ENCODE data around the gene NME1. TPM values are rescaled to one million over a fixed set of nuclear protein-coding genes. Genes with fewer than 3 reads are reported as not detected.
A peak's percentile ranks its signal among the peaks of the same experiment; 100 is the strongest.

NME1 gene
- polyA plus RNA-seq, 1 donor from 2014 or later, result 68.4 TPM

DNA sequence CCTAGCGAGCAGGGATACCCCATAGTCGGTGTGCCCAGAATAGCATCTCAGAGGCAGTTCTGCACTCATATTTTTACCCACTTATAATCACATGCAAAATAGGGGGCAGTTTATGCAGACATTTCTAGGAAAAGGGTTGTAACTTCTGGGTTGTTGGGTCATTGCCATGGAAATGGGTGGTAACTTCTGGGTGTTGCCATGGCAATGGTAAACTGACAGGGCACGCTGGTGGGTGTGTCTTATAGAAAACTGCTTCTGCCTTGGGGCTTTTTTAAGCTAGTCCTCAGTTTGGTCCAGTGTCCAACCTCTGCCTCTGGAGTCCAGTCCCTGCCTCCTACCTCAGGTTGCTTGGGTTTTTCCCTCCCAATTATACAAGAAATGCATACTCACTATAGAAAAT lies 25.3 kb upstream of the NME1 start:
- Mint-ChIP-seq H3K4me3 (peak overlapping the region in 1 of 4 donors; percentile 4), H3K27ac (no peak overlapping the region), H3K4me1 (no peaks in the 10 kb centered on the region), H3K36me3 (no peaks in the 10 kb centered on the region), H3K9me3 (no peaks in the 10 kb centered on the region), H3K27me3 (no peaks in the 10 kb centered on the region)

DNA sequence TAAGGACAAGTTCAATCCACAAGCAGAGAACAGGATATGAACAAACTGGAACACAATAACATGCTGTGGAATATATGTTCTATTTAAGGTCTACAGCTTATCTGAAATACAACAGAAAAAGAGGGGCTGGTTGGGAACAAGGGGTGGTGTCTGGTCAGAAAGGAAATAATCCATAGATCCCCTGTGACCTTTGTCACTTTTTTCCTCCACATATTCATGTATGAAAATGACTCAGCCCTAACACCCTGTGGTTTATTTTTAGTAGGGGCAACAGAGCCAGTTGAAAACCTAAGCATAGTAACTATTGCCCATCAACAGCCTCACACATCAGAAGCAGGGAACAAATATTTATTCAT lies 20.4 kb upstream of the NME1 start:
- Mint-ChIP-seq H3K4me3 (no peak overlapping the region), H3K9me3 (peaks cover 0 to 3% (median 2%) of the 10 kb centered on the region in 3 donors), H3K27me3 (peaks cover 4% of the 10 kb centered on the region), H3K36me3 (peaks cover 2% of the 10 kb centered on the region), H3K4me1 (no peaks in the 10 kb centered on the region), H3K27ac (no peak overlapping the region)

DNA sequence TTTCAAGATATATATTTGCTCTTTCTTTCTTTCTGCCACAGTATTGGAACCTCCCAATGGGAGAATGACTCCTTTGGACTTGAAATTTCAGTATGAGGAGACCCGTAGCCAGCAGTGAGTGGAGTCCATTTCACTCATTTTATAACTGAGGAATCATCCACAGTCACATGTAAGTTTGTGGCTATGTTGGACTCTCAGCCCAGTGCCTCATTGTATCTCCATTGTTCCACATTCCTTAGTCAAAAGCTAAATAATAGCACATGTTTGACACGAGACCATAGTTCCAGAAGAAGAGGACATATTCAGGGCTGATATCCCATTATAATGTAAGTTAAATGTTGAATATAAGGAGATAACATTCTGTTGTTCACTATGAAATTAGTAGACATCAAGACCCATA lies 20.0 kb upstream of the NME1 start:
- Mint-ChIP-seq H3K27ac (no peak overlapping the region), H3K4me3 (no peak overlapping the region), H3K4me1 (no peaks in the 10 kb centered on the region), H3K27me3 (peaks cover 4% of the 10 kb centered on the region), H3K9me3 (peaks cover 0 to 3% (median 2%) of the 10 kb centered on the region in 3 donors), H3K36me3 (peaks cover 2% of the 10 kb centered on the region)

DNA sequence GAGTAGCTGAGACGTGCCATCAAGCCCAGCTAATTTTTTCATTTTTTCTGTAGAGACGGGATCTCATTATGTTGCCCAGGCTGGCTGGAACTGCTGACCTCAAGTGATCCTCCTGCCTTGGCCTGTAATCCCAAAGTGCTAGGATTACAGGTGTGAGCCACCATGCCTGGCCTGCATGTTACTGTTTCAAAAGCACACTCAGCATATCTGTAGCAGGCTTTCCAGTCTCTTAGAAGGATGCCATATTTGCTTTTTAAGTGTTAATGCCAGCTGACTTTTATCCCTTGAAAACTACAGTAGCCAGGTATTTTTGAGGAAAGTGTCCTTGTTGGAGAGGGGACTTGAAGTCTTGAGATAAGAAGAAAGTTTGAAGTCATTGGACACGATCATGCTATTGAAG lies 17.4 kb upstream of the NME1 start:
- no peak overlapping the region for H3K27ac Mint-ChIP-seq
- no peaks in the 10 kb centered on the region for H3K4me1 Mint-ChIP-seq
- peak overlapping the region in 1 of 4 donors; percentile 74 for H3K4me3 Mint-ChIP-seq
- H3K36me3 Mint-ChIP-seq, result peaks cover 2% of the 10 kb centered on the region
- peaks cover 4% of the 10 kb centered on the region for H3K27me3 Mint-ChIP-seq
- peaks cover 0 to 3% (median 2%) of the 10 kb centered on the region in 3 donors for H3K9me3 Mint-ChIP-seq

DNA sequence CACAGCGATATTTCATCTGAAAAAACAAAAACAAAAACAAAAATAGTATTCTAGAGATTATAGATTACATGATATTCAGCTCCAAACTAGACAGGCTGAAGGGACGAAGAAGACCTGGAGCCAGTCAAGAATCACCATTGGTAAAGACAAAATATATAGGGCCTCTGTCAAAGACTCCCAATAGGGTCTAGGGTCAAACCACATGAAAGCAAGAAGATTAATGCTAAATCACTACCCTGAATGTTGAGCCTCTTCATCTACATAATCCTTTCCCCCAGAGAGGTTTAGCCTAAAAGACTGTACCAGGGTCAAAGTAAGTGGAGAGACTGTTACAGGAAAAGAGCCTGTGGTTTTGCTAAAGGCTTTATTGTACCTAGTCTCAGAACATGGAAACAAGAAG lies 10.8 kb upstream of the NME1 start:
- no peak overlapping the region for H3K27ac Mint-ChIP-seq

DNA sequence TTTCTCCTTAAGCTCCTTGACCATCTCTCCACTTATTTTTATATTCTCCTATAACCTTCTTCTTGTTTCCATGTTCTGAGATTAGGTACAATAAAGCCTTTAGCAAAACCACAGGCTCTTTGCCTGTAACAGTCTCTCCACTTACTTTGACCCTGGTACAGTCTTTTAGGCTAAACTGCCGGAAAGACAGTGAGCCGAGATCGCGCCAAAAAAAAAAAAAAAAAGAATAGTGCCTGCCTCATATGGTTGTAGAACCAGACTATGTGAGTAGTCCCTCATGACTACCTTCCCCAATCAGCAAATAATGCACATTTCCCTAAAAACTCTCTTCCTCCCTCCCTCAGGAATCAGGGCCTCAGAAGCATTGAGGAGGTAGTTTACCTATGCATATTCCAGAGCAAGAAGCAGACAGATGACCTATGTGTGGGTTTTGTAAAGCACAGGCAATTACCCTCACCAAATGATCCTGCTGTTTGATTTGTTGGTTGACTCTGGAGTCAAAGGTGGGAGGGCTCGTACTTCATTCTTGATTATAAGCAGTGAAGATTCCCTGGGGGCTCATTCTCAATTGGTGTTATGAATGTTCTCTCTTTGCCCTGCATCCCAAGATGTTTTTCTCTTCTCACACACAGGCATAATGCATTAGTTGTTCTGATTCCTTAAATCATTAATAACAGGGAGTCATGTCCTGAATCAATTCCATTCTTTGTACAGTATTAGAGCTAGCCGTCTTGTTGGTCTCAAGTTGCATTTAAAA lies 8.9 kb upstream of the NME1 start:
- Mint-ChIP-seq H3K9me3 (no peaks in the 10 kb centered on the region), H3K4me1 (peaks cover 0 to 2% (median 0%) of the 10 kb centered on the region in 3 donors), H3K4me3 (no peak overlapping the region), H3K27me3 (no peaks in the 10 kb centered on the region), H3K36me3 (peaks cover 2% of the 10 kb centered on the region), H3K27ac (no peak overlapping the region)

More for the DNA sequence above, 10.8 kb upstream of the NME1 start:
- Mint-ChIP-seq H3K4me3 (peak overlapping the region in 1 of 4 donors; percentile 23), H3K4me1 (peaks cover 0 to 2% (median 0%) of the 10 kb centered on the region in 3 donors), H3K27me3 (no peaks in the 10 kb centered on the region), H3K36me3 (peaks cover 2% of the 10 kb centered on the region), H3K9me3 (peaks cover 0 to 1% (median 0%) of the 10 kb centered on the region in 3 donors)

- H3K9me3 Mint-ChIP-seq, result peaks cover 0 to 2% (median 0%) of the 10 kb centered on the region in 3 donors
- no peak overlapping the region for H3K4me3 Mint-ChIP-seq
Observed at GRCh38 chr17:51147650-51148049, 5.7 kb upstream of the NME1 start.

DNA sequence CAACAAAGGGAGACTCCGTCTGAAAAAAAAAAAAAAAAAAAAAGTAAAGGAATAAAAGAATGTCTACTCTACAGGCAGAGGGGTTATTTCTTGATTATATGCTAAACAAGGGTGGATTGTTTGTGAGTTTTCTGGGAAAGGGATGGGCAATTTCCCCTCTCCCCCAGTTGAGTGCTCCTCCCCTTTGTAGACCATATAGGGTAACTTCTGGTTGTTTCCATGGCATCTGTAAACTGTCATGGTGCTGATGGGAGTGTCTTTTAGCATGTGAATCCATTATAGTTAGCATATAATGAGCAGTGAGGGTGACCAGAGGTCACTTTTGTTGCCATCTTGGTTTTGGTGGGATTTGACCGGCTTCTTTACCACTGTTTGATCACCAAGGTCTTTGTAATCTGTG lies 4.2 kb upstream of the NME1 start:
- H3K4me1 Mint-ChIP-seq, result peaks cover 0 to 4% (median 0%) of the 10 kb centered on the region in 3 donors

More at GRCh38 chr17:51147650-51148049, 5.7 kb upstream of the NME1 start:
- no peak overlapping the region for H3K27ac Mint-ChIP-seq
- no peaks in the 10 kb centered on the region for H3K27me3 Mint-ChIP-seq
- H3K36me3 Mint-ChIP-seq, result peaks cover 2% of the 10 kb centered on the region
- H3K4me1 Mint-ChIP-seq, result peaks cover 0 to 4% (median 0%) of the 10 kb centered on the region in 3 donors

GRCh38 chr17:51150932-51151331 lies 2.4 kb upstream of the NME1 start:
- H3K4me1 Mint-ChIP-seq, result peaks cover 0 to 8% (median 4%) of the 10 kb centered on the region in 3 donors
- H3K9me3 Mint-ChIP-seq, result peaks cover 0 to 2% (median 0%) of the 10 kb centered on the region in 3 donors
- no peak overlapping the region for H3K4me3 Mint-ChIP-seq
- no peaks in the 10 kb centered on the region for H3K27me3 Mint-ChIP-seq
- no peak overlapping the region for H3K27ac Mint-ChIP-seq
- no peaks in the 10 kb centered on the region for H3K36me3 Mint-ChIP-seq

More for the DNA sequence above, 4.2 kb upstream of the NME1 start:
- Mint-ChIP-seq H3K27ac (no peak overlapping the region), H3K36me3 (no peaks in the 10 kb centered on the region), H3K4me3 (no peak overlapping the region), H3K27me3 (no peaks in the 10 kb centered on the region), H3K9me3 (peaks cover 0 to 2% (median 0%) of the 10 kb centered on the region in 3 donors)

- H3K9me3 Mint-ChIP-seq, result peaks cover 0 to 2% (median 0%) of the 10 kb centered on the region in 3 donors
- H3K4me1 Mint-ChIP-seq, result peaks cover 0 to 6% (median 6%) of the 10 kb centered on the region in 3 donors
- no peaks in the 10 kb centered on the region for H3K36me3 Mint-ChIP-seq
- H3K4me3 Mint-ChIP-seq, result no peak overlapping the region
- no peak overlapping the region for H3K27ac Mint-ChIP-seq
- no peaks in the 10 kb centered on the region for H3K27me3 Mint-ChIP-seq
Observed at GRCh38 chr17:51152766-51153209, 571 bp upstream of the NME1 start.

DNA sequence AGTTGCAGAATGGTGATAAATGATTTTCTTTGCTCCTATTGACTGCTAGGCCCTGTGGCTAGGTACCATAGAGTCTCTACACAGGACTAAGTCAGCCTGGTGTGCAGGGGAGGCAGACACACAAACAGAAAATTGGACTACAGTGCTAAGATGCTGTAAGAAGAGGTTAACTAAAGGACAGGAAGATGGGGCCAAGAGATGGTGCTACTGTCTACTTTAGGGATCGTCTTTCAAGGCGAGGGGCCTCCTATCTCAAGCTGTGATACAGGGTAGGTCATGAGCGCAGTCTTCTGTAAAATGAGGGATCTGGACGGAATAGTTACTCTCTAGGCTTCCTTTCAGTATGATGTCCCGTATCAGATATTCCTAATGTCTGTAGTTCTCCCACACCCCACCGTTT lies 817 bp downstream of the NME1 start:
- Mint-ChIP-seq H3K4me3 (no peak overlapping the region), H3K36me3 (no peaks in the 10 kb centered on the region), H3K4me1 (peaks cover 0 to 6% (median 6%) of the 10 kb centered on the region in 3 donors), H3K9me3 (peaks cover 0 to 2% (median 0%) of the 10 kb centered on the region in 3 donors), H3K27ac (no peak overlapping the region), H3K27me3 (no peaks in the 10 kb centered on the region)

- H3K4me1 Mint-ChIP-seq, result peaks cover 6% of the 10 kb centered on the region in 3 donors
- H3K4me3 Mint-ChIP-seq, result peak overlapping the region in 3 of 4 donors; percentile 13 to 32 (median 17)
- no peak overlapping the region for H3K27ac Mint-ChIP-seq
- no peaks in the 10 kb centered on the region for H3K36me3 Mint-ChIP-seq
- no peaks in the 10 kb centered on the region for H3K27me3 Mint-ChIP-seq
- peaks cover 0 to 2% (median 0%) of the 10 kb centered on the region in 3 donors for H3K9me3 Mint-ChIP-seq
Observed at GRCh38 chr17:51155416-51155815, 2.1 kb downstream of the NME1 start.

DNA sequence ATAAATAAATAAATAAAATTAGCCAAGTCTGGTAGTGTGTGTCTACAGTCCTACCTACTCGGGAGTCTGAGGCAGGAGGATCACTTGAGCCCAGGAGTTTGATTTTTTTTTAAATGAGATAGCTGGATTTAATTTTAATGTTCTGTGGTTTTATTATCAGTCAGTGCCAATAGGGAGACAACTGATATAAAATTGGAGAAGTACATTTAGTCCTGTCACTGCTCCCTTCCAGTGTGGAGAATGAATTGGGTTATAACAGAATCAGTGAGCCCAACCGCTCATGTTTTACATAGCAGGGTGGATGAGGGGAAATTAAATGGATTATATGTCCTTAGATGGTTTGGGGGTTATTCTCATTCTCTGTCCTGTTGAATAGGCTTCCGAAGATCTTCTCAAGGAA lies 6.2 kb downstream of the NME1 start:
- no peaks in the 10 kb centered on the region for H3K27me3 Mint-ChIP-seq
- peaks cover 6% of the 10 kb centered on the region in 3 donors for H3K4me1 Mint-ChIP-seq
- peak overlapping the region in 1 of 4 donors; percentile 78 for H3K4me3 Mint-ChIP-seq
- no peak overlapping the region for H3K27ac Mint-ChIP-seq
- no peaks in the 10 kb centered on the region for H3K9me3 Mint-ChIP-seq
- H3K36me3 Mint-ChIP-seq, result peaks cover 3% of the 10 kb centered on the region

DNA sequence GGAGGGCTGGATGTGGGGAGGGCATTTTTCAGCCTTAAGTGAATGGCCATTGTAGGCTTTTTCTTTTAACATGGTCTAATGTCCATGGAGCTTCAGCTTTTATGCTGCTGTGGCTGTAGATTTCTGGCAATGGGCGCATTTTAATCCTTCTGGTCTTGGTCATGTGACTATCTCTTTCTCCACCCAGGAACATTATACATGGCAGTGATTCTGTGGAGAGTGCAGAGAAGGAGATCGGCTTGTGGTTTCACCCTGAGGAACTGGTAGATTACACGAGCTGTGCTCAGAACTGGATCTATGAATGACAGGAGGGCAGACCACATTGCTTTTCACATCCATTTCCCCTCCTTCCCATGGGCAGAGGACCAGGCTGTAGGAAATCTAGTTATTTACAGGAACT lies 8.2 kb downstream of the NME1 start:
- Mint-ChIP-seq H3K27ac (no peak overlapping the region), H3K4me1 (peaks cover 4 to 11% (median 9%) of the 10 kb centered on the region in 3 donors), H3K27me3 (no peaks in the 10 kb centered on the region), H3K36me3 (peaks cover 3% of the 10 kb centered on the region), H3K9me3 (no peaks in the 10 kb centered on the region), H3K4me3 (peak overlapping the region in 1 of 4 donors; percentile 84)

DNA sequence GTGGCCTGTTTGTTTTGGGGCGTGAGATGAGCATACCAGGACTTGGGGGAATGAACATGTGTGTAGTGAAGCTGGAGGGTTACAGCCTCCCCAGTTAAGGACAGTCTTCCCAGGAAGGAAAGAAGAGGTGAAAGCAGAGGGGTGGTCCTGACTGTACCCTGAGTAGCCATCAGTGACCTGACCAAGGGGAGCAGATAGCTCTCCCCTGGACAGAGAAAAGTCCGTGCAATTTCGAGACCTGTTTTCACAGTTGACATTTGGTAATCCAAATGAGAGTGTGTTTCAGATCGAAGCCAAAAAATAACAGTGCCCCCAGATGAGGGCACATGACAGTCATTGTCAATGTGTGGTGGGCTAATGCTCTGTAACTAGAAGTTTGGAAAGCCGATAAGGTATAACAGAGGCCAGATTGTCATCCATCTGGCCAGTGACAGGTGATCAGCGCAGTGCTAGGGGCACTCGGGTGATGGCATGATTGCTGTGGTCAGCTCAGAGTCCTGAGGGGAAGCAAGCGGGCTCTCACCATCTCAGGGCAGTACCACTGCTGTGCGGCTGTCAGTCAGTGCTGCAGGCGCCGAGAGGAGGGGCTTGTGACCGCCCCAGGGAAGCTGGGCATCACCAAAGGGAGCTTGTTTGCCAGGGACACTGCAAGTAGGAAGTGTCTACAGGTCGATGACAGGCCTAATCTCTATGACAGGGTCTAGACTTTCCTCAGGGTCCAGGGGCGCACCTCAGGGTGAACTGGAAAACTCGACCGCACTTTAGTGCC lies 11.7 kb downstream of the NME1 start:
- Mint-ChIP-seq H3K27me3 (no peaks in the 10 kb centered on the region), H3K4me3 (peak overlapping the region; percentile 85 to 95 (median 94)), H3K9me3 (no peaks in the 10 kb centered on the region), H3K27ac (peak overlapping the region; percentile 78 to 99 (median 97)), H3K4me1 (peaks cover 11 to 17% (median 16%) of the 10 kb centered on the region in 3 donors), H3K36me3 (peaks cover 5% of the 10 kb centered on the region)
